Bronchial smooth muscle cell (primary cell): ENCODE measurements around the gene IRF2BP1. TPM values are rescaled to one million over a fixed set of nuclear protein-coding genes. Genes with fewer than 3 reads are reported as not detected.

ENCODE experiments used
- total RNA-seq: library from RNA; depleted of rRNA; stranded (reverse); fragments of >200 nt; gene quantifications from 2 replicates; pipeline ENCODE4 v1.2.1, GENCODE V29; 2014

Gene IRF2BP1
- total RNA-seq = 17.8 and 18.1 TPM in 2 replicates

GRCh38 chr19:45885556-45886426 lies at the start of gene IRF2BP1:
TSS of gene IRF2BP1 (minus strand) at chr19:45886141. CDS start at chr19:45885774, 367 bp downstream.

GRCh38 chr19:45913874-45914830 lies 28.2 kb upstream of the IRF2BP1 start, which contains the start of gene NANOS2:
TSS of gene NANOS2 (minus strand) at chr19:45914778. CDS start at chr19:45914693, 85 bp downstream.

GRCh38 chr19:45901912-45902650 lies 16.1 kb upstream of the IRF2BP1 start, which contains the start of gene MYPOP:
TSS of gene MYPOP (minus strand) at chr19:45902613. CDS start at chr19:45901773, 840 bp downstream.

GRCh38 chr19:45863840-45864628 lies 21.9 kb downstream of the IRF2BP1 start, which contains the start of gene FOXA3:
TSS of gene FOXA3 (plus strand) at chr19:45864326. CDS start at chr19:45864457, 131 bp downstream.

GRCh38 chr19:45862564-45863334 lies 23.2 kb downstream of the IRF2BP1 start, which contains the start of gene SYMPK:
TSS of gene SYMPK (minus strand) at chr19:45863147. CDS start at chr19:45854495, 8,652 bp downstream.

Other genes starting within 250 kb of the IRF2BP1 start
- 31.2 and 48.1 TPM in 2 replicates for gene EML2, start 246.7 kb downstream of the IRF2BP1 start, total RNA-seq
- 0.09 and 0.16 TPM in 2 replicates for gene GIPR, start 217.9 kb downstream of the IRF2BP1 start, total RNA-seq
- gene SNRPD2, start 194.2 kb downstream of the IRF2BP1 start, total RNA-seq = 843 and 916 TPM in 2 replicates
- gene QPCTL, start 193.5 kb downstream of the IRF2BP1 start, total RNA-seq = 1.6 and 5.8 TPM in 2 replicates
- gene FBXO46, start 155.2 kb downstream of the IRF2BP1 start, total RNA-seq = 2.4 and 2.6 TPM in 2 replicates
- gene MEIOSIN, start 152.7 kb downstream of the IRF2BP1 start, total RNA-seq = not detected in 2 replicates
- 6.7 and 7.4 TPM in 2 replicates for gene SIX5, start 116.9 kb downstream of the IRF2BP1 start, total RNA-seq
- gene DMPK, start 103.7 kb downstream of the IRF2BP1 start, total RNA-seq = 51.5 and 57.4 TPM in 2 replicates
- 16.7 and 21.2 TPM in 2 replicates for gene DMWD, start 93.3 kb downstream of the IRF2BP1 start, total RNA-seq
- 0.09 and 0.16 TPM in 2 replicates for gene RSPH6A, start 70.8 kb downstream of the IRF2BP1 start, total RNA-seq
- 27.0 and 36.0 TPM in 2 replicates for gene SYMPK, start 23.0 kb downstream of the IRF2BP1 start, total RNA-seq
- not detected in 2 replicates for gene FOXA3, start 21.8 kb downstream of the IRF2BP1 start, total RNA-seq
- 0.69 and 0.79 TPM in 2 replicates for gene MYPOP, start 16.5 kb upstream of the IRF2BP1 start, total RNA-seq
- not detected in 2 replicates for gene NANOS2, start 28.6 kb upstream of the IRF2BP1 start, total RNA-seq
- under 0.01 TPM in 2 replicates for gene NOVA2, start 87.7 kb upstream of the IRF2BP1 start, total RNA-seq
- 6.6 and 9.0 TPM in 2 replicates for gene CCDC61, start 109.3 kb upstream of the IRF2BP1 start, total RNA-seq
- not detected in 2 replicates for gene PGLYRP1, start 136.9 kb upstream of the IRF2BP1 start, total RNA-seq
- 0.16 TPM in 1 of 2 replicates, not detected in the other for gene IGFL4, start 154.9 kb upstream of the IRF2BP1 start, total RNA-seq
- gene IGFL3, start 238.5 kb upstream of the IRF2BP1 start, total RNA-seq = not detected in 2 replicates